Measurements from ENCODE around the gene RCSD1.
A peak's percentile ranks its signal among the peaks of the same experiment; 100 is the strongest.
"Not testable (repeated sequence)": the region's sequence is repeated elsewhere in the genome, so short reads cannot be mapped to it uniquely, and the experiment has no call there.

RCSD1 gene, protein sequence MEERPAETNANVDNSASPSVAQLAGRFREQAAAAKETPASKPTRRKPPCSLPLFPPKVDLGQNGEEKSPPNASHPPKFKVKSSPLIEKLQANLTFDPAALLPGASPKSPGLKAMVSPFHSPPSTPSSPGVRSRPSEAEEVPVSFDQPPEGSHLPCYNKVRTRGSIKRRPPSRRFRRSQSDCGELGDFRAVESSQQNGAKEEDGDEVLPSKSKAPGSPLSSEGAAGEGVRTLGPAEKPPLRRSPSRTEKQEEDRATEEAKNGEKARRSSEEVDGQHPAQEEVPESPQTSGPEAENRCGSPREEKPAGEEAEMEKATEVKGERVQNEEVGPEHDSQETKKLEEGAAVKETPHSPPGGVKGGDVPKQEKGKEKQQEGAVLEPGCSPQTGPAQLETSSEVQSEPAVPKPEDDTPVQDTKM

DNA sequence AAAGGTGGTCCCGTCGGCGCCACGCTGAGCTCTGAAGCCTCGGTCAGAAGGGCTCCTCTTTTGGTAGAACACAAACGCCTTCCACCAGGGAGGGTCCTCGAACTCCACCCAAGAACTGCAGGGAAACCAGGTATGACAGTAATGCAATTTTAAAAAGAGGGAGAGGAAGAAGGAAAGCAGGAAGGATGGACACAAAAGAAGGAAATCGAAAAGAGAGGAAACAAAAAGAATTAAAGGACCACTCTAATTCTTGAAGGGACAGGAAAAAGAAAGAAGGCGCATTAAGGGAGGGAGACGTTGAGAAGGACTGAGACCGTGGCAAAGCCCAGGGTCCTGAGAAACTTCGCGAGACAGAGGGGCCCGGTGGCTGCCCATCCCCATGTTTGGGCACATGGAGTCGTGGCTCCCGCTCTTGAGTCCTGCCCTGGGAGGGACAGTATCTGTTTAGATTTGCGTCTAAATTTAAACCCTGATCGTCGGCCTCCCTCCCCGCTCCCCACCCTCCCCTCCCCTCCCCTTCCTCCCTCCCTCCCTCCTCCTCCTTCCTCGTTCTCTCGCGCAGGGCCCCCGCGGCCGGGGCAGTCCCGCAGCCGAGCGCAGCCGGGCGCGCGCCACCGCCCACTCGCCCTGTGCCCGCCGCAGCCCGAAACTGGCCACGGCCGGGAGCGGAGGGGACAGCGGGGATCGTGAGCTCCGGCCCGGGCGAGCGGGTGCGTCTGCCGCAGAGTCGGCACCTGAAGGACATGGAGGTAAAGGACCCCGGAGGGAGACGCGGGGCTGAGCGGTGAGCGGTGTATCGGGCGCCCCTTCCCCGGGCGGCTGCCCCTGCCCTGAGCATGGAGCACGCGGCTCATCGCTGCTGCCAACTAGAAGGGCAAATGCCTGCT, at the start of gene RCSD1:
TSS of gene RCSD1 (plus strand) at position 552 of the 887 bp plus-strand sequence. CDS start at position 744, 192 bp downstream.
- DNase-seq (ENCODE audit: low read depth in 3 of 3), result peak in 2 of 3 donors; percentile 39 to 51

DNA sequence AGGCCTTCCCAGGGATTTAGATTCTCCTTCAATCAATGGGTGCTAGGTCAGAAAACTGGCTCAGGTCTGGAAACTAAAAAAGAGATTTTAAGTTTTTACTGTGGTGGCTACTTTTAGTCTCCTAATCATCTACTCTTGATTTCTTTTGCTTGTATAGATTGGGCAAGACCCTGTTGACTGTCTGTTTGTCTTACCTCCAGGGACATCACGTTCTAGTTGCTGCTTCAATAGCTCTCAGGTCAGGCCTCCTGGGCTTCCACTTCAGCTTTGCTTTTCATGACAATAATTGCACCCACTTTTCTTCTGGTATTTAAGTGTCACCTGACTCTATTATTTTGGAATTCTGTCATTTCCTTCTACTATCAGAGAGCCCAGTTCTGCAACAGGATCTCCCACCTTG, 48.0 kb upstream of the RCSD1 start:
- no peak for DNase-seq (ENCODE audit: low read depth in 3 of 3)

DNA sequence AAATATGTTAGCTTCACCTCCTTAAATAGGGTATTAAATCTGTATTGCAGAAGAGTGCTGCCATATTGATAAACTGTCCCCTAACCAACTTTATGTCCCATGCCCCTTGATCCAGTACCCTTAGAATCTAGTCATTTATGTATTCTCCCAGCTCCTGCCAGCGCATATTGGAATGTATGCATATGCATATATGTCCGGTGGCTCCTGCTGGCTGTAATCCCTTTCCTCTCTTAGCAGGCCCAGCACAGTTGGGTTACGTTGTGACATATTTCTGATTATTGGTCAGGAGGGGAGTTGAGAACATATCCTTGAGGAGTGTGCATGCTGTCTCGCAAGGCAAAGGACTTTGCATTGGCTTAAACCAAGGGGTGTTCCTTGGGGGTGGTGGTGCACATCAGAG, 47.3 kb upstream of the RCSD1 start:
- DNase-seq (ENCODE audit: low read depth in 3 of 3), result no peak

DNA sequence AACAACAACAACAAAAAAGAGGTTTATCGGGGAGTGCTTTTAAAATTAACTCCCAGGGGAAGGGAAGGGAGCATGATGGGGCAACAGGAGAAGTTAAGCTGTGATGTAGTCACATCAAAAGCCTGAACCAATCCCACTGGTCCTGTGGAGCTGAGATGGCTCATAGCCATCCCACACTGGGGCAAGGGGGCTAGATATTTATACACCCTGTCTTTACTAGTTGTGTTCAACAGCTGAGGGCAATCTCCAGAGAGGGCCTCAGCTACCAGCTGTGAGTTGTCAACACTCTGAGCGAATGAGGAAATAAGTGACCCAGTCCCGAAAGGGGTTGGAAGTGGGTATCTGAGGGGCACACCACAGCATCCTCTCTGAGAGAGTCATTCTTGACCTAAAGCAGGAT, 45.5 kb upstream of the RCSD1 start:
- no peak for DNase-seq (ENCODE audit: low read depth in 3 of 3)

DNA sequence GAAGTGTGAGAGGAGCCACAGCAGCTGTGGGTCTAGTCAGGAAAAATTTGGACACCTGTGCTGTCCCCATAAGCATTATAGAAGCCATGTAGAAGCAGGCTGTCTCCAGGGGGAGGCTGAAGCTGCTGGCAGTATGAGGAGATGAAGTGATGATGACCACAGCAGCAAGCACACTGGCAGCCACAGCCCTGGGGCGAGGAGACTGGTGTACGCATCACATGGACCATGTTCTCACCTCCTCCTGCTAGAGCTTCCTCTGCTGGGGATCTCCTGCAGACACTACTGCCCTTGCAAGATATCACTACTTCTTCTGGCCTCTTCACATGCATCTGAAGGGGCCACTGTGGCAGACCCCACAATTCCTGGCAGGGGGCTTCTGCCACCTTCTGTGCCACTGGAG, 42.7 kb upstream of the RCSD1 start:
- DNase-seq (ENCODE audit: low read depth in 3 of 3), result no peak

DNA sequence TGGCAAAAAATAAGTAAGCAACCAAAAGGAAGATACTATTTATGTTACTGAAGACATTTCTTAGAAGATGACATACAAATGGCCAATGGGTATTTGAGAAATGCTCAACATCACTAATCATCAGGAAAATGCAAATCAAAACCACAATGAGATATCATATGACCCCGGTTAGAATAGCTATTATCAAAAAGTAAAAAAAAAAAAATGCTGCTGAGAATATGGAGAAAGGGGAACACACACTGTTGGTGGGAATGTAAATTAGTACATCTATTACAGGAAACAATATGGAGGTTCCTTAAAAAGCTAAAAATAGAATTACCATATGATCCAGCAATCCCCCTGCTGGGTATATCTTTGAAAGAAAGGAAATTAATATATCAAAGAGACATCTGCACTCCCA, 42.2 kb upstream of the RCSD1 start:
- DNase-seq (ENCODE audit: low read depth in 3 of 3), result no peak

DNA sequence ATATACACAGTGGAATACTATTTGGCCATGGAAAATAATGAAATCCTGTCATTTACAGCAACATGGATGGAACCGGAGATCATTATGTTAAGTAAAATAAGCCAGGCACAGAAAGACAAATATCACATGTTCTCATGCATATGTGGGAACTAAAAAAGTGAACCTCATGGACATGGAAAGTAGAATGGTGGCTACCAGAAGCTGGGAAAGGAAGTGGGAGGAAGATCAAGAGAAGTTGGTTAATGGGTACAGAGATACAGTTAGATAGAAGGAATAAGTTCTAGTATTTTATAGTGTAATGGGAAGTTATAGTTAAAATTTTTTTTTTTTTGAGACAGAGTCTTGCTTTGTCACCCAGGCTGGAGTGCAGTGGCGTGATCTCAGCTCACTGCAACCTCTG, 41.7 kb upstream of the RCSD1 start:
- no peak for DNase-seq (ENCODE audit: low read depth in 3 of 3)

DNA sequence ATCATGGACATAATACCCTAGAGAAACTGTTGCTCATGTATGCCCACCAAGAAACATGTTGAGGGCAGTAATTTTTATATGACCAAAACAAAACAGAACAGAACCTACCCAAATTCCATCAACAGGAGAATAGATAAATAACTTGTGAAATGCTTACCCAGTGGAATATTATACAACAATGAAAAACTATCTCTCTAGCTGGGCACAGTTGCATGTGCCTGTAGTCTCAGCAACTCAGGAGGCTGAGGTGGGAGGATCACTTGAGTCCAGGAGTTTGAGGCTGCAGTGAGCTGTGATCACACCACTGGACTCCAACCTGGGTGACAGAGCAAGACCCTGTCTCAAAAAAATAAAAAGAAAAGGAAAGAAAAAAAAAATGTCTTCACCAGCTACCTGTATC, 37.6 kb upstream of the RCSD1 start:
- DNase-seq (ENCODE audit: low read depth in 3 of 3), result no peak

DNA sequence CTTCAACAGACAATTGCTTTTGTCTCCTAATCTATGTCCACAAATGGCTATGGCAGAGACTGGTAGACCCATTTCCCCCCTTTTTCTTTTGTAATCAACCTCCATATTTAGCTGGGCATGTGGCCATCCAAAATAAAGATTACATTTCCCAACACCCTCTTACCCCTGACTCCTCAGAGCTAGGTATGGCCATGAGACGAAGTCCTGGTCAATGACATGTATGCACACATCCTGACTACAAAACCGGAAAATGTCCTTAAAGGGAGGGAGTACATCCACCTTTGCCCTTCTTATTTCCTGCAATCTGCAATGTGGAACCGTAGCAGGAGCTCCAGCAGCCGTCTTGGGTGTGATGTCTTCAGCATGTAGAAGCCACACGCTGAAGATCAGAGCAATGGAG, 36.2 kb upstream of the RCSD1 start:
- DNase-seq (ENCODE audit: low read depth in 3 of 3), result no peak

DNA sequence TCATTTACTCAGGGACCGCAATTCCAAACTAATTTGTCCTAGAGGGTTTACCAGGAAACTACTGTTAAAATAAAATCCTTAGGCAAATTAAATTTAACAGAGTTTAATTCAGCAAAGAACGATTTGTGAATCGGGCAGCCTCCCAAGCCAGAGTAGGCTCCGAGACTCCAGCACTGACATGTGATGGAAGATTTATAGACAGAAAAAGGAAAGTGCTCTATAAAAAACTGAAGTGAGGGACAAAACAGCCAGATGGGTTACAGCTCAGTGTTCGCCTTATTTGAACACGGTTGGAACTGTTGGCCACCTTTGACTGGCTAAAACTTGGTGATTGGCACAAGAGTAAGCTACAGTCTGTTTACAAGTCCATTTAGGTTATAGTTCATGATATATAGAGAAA, 35.2 kb upstream of the RCSD1 start:
- DNase-seq (ENCODE audit: low read depth in 3 of 3), result no peak

DNA sequence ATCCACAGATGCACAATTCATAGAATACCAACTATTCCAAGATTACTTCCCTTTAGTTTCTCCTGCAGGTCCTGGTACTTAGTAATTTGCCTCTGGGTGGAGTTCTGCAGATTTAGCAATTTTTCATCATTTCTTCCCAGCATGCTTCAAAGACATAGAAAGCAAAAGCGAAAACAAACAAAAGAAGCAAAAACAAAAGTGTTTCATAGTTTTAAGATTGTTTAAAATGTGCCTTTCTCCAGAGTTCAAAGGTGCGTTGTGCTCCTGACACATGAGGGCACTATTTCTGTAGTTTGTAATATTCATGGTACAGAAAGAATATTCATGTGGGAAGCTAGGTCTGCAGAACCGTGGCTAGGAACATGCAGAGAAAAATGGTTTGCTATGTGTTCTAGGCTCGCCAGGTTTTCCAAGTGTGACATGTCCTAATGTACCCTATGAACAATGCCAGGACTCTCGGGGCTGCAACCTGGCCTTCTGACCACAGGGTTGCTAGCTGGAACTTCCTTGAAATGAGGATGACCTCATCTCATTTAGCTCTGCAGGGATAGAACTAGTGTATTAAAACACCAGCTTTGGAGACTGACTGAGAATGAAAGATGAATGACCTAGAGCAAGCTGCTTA, 30.0 kb upstream of the RCSD1 start:
- DNase-seq (ENCODE audit: low read depth in 3 of 3), result no peak

DNA sequence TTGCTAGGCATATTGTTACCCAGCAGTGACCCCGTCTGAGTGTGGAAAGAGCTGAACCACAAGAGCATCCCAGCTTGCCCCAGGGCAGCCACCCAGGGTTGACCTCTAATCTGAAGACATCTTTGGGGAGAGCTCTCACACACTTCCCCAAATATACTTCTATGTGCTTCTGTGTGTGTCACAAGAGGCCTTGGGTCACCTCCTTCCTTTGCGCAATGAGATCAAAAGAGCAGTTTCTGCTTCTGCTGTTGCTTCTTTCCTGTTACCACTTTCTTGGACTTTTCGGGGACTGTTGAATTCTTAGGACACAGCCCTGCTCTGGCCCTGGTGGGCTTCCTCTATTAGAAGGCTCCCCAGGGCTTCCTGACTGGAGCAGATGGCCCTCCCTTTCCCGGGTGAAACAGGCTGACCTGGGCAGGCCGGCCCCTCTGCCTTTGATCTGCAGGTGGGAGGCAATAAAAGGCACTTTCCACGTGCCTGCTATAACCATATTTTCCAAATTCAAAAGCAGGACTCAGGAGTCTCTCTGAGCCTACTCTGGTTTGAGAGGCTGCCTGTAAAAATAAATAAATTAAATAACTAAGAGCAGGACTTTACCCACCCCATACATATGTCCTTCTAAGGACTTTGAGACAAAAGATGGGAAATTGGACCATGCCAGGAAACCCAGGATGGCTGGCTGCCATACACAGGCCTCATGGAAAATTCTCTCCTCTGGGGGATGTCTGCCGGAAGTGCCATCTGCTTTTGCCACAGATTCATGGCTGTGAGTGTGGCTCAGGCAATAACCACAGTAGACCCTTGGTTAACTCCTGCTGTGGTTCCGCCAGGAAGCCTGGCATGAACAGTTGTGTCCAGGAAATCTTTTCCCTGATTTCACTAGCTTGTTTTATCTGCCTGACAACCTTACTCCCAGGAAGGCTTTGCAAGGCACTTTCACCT, 28.3 kb upstream of the RCSD1 start:
- DNase-seq (ENCODE audit: low read depth in 3 of 3), result no peak

DNA sequence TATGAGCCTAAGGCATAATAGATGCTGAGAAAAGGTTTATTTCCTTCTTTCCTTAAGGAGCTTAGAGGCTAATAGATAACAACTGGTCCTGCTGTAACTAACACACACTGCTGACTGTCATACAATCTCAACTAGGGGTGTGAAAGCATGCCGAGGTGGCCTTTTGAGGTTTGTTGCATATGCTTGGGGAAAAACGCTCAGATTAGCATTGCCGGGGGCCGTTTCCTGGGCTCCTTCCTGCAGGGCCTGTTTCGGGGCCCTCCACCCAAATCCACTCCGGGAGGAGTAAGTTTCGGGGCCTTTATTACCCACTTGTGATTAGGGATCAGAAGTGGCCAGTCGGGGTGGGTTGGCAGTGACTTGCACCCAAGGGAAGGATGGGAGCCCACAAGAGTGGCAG, 27.2 kb upstream of the RCSD1 start:
- no peak for DNase-seq (ENCODE audit: low read depth in 3 of 3)

DNA sequence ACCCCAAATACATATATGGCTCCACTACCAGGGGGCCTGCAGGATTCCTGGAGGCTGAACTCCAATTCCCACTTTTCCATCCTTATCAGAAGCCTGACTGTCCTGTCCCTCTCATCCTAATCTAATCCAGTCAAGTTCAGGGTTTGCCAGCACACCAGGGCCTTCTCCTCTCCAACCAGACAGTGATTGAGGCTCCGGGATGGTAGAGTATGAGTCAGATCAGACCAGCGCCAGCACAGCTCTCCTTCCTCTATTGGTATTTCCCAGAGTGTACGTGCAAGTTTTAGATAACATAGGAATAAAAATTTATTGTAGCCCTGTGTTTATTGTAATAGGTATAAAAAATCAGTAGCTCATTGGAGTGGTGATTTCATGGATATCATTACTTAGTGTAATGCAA, 24.5 kb upstream of the RCSD1 start:
- no peak for DNase-seq (ENCODE audit: low read depth in 3 of 3)

DNA sequence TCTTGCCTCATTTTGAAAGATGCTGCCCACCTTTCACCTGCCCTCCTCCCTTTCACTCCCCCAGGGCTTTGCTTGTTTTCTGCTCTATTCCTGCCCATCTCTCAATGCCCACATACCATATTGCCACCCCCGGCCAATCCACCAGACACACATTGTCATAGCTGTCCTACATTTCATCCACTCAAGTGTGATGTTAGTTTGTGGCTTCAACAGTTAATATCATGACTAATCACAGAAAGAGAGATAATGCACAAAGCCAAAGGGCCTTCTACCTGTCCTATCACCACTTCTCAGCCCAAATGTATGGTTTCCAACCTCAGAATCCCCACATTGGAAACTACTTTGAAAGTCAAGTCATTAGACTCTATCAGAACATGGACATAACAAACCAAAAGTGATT, 18.0 kb upstream of the RCSD1 start:
- no peak for DNase-seq (ENCODE audit: low read depth in 3 of 3)

DNA sequence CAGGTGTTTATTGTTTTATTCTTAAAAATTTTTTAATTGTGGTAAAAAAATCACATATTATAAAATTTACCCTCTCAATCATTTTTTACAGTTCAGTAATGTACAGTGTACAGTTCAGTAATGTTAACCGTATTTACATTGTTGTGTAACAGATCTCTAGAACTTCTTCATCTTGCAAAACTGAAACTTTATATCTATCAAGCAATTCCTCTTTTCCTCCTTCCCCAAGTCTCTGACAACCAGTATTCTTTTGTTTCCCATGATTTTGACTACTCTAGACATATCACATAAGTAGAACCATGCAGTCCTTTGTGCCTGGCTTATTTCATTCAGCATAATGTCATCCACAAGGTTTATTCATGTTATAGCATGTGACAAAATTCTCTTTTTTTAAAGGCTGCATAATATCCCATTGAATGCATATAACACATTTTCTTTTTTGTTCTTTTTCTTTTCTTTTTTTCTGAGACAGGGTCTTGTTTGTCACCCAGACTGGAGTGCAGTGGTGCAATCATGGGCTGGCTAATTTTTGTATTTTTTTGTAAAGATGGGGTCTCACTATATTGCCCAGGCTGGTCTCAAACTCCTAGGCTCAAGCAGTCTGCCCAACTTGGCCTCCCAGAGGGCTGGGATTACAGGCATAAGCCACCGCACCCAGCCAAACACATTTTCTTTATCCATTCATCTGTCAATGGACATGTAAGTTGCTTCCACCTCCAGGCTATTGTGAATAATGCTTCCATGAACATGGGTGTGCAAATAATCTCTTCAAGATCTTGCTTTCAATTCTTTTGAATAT, 17.2 kb upstream of the RCSD1 start:
- DNase-seq (ENCODE audit: low read depth in 3 of 3), result no peak

DNA sequence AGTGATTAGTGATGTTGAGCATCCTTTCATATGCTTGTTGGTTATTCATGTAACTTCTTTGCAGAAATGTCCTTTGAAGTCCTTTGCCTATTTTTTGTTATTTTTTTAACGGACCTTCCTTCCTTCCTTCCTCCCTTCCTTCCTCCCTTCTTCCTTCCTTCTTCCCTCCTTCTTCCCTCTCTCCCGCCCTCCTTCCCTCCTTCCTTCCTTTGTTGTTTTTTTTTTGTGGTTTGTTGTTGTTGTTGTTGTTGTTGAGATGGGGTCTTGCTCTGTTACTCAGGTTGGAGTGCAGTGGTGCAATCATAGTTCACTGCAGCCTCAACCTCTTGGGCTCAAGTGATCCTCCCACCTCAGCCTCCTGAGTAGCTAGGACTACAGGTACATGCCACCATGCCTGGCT, 16.0 kb upstream of the RCSD1 start:
- DNase-seq (ENCODE audit: low read depth in 3 of 3), result not testable (repeated sequence)

DNA sequence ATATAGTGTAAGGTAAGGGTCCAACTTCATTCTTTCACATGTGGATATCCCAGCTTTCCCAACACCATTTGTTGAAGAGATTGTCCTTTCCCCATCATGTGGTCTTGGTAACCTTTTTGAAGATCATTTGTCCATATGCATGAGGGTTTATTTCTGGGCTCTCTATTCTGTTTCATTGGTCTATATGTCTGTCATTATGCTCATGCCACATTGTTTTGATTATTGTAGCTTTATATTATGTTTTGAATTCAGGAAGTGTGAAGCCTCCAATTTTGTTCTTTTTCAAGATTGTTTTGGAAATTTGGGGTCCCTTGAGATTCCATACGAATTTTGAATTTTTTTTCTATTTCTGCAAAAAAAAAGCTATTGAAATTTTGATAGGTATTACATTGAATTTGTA, 15.2 kb upstream of the RCSD1 start:
- DNase-seq (ENCODE audit: low read depth in 3 of 3), result no peak

DNA sequence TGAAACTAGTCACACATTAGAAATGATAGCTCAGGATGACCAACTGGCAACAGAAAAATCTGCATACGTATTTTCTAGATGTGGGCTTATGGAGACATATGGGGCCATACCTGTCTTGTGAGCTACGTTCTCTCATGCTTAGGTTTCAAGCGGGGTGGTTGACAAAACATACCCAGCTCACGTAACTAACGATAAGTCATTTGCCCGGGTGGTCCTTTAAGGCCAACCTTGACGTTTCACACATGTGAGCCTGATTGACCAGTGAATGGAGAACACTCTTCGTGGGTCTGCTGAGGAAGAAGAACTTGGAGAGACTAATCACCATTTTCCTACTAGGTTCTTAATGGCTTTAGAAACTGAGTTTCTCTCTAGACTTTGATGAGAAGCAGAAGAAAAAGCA, 13.5 kb upstream of the RCSD1 start:
- no peak for DNase-seq (ENCODE audit: low read depth in 3 of 3)

Data from stimulated activated CD4-positive, alpha-beta T cell treated with anti-CD3 and anti-CD28 coated beads, TNF-alpha, amount 100 ng/mL, for 48 hours (primary cell).